GM21723 (cell line): Measurements from ENCODE around the gene PLCG2.
"Not testable (repeated sequence)": the region's sequence is repeated elsewhere in the genome, so short reads cannot be mapped to it uniquely, and the experiment has no call there.

Source experiments
- ATAC-seq: cut with Tn5 transposase; IDR thresholded peaks from one replicate; pipeline ENCODE4 v1.9.1; 2021; ENCODE audit warnings: mild to moderate bottlenecking, moderate library complexity; ENCODE audit not compliant: unreplicated experiment

The PLCG2 gene

GRCh38 chr16:81987121-81987520 lies 208.0 kb downstream of the PLCG2 start:
- ATAC-seq = no peak

- ATAC-seq = no peak
These were observed 208.6 kb downstream of the PLCG2 start for GRCh38 chr16:81987706-81988105.

GRCh38 chr16:81992859-81993258 lies 213.8 kb downstream of the PLCG2 start:
- no peak for ATAC-seq

GRCh38 chr16:81994485-81994884 lies 215.4 kb downstream of the PLCG2 start:
- ATAC-seq = no peak

GRCh38 chr16:81995651-81996050 lies 216.6 kb downstream of the PLCG2 start:
- ATAC-seq = no peak

GRCh38 chr16:81996664-81997509 lies 217.8 kb downstream of the PLCG2 start:
- ATAC-seq = no peak

- no peak for ATAC-seq
These were observed 218.6 kb downstream of the PLCG2 start for GRCh38 chr16:81997738-81998137.

- ATAC-seq = no peak
These were observed 223.7 kb downstream of the PLCG2 start for GRCh38 chr16:82002831-82003230.

GRCh38 chr16:82004601-82005000 lies 225.5 kb downstream of the PLCG2 start:
- ATAC-seq = no peak

GRCh38 chr16:82005027-82005830 lies 226.1 kb downstream of the PLCG2 start:
- no peak for ATAC-seq

- ATAC-seq = no peak
These were observed 226.9 kb downstream of the PLCG2 start for GRCh38 chr16:82006036-82006435.

GRCh38 chr16:82007189-82007588 lies 228.1 kb downstream of the PLCG2 start:
- ATAC-seq = no peak

GRCh38 chr16:82008957-82009592 lies 230.0 kb downstream of the PLCG2 start:
- no peak for ATAC-seq

GRCh38 chr16:82009789-82010188 lies 230.7 kb downstream of the PLCG2 start:
- not testable (repeated sequence) for ATAC-seq

GRCh38 chr16:82010649-82011048 lies 231.6 kb downstream of the PLCG2 start:
- no peak for ATAC-seq

GRCh38 chr16:82011199-82011641 lies 232.1 kb downstream of the PLCG2 start, which contains the start of gene SDR42E1:
Gene SDR42E1 (minus strand): TSS chr16:82011470. CDS start chr16:82000858, 10,612 bp downstream.
- ATAC-seq = peak; percentile 94
